SK-N-SH (cell line): ENCODE measurements around the gene MUS81. TPM values are rescaled to one million over a fixed set of nuclear protein-coding genes. Genes with fewer than 3 reads are reported as not detected.

Experiments used
- CTCF ChIA-PET: fragments of 300-600, 350-600 bp; formaldehyde crosslinking; extraction: SDS; loops from one replicate; lab custom pipeline; 2021; lab: Yijun Ruan, JAX
- POLR2A ChIA-PET: fragments of 350-600 bp; sonication (Branson Sonifier 250); formaldehyde crosslinking; extraction: SDS; loops from one replicate; lab custom pipeline; 2020; ENCODE audit warnings: antibody characterized with exemption, inconsistent platforms; lab: Yijun Ruan, JAX
- DNase-seq: peaks from one replicate; pipeline ENCODE4 v3.0.0; 2012
- H2AFZ ChIP-seq: fragments of 200-600 bp; sonication (generic); 2 replicates; pipeline ENCODE4 v1.8.1; 2016; ENCODE audit warnings: antibody characterized with exemption, mild to moderate bottlenecking, low read depth
- H3F3A ChIP-seq: fragments of 200-600 bp; sonication (generic); replicated peaks from 2 replicates; pipeline ENCODE3; 2016; ENCODE audit warnings: antibody characterized with exemption, mild to moderate bottlenecking; ENCODE audit not compliant: insufficient read depth
- H3K27ac ChIP-seq, 2 experiments: fragments of 200-500 bp in 1 of 2; fragments of 200-600 bp in 1 of 2; sonication (Bioruptor generic) in 1 of 2; sonication (generic), shearing (Covaris generic) in 1 of 2; 2 replicates each; pipeline versions ENCODE4 v1.5.1 to v1.6.1; 2014 to 2016; ENCODE audit warnings: low read depth in 2 of 2, inconsistent platforms in 1 of 2, low read length in 1 of 2, mild to moderate bottlenecking in 1 of 2, mixed read lengths in 1 of 2
- H3K27me3 ChIP-seq: fragments of 200-600 bp; sonication (generic), shearing (Covaris generic); 2 replicates; pipeline ENCODE4 v1.6.1; 2016; ENCODE audit warnings: mixed run types; ENCODE audit not compliant: insufficient read depth
- H3K36me3 ChIP-seq, 2 experiments: fragments of 200-500 bp in 1 of 2; fragments of 200-600 bp in 1 of 2; sonication (Bioruptor generic) in 1 of 2; sonication (generic) in 1 of 2; replicated peaks in 1 of 2; 2 replicates each; pipeline versions ENCODE3 to v1.5.1; 2014 to 2016; ENCODE audit warnings: low read length in 1 of 2, mild to moderate bottlenecking in 1 of 2; ENCODE audit not compliant: insufficient read depth in 2 of 2, control insufficient read depth in 1 of 2
- H3K4me1 ChIP-seq, 2 experiments: fragments of 200-500 bp in 1 of 2; fragments of 200-600 bp in 1 of 2; sonication (Bioruptor generic) in 1 of 2; sonication (generic), shearing (Covaris generic) in 1 of 2; 2 replicates each; pipeline versions ENCODE4 v1.5.1 to v1.6.1; 2014 to 2016; ENCODE audit warnings: low read depth in 1 of 2, low read length in 1 of 2, mixed run types in 1 of 2; ENCODE audit not compliant: insufficient read depth in 2 of 2, control insufficient read depth in 1 of 2
- H3K4me2 ChIP-seq: fragments of 200-600 bp; sonication (generic), shearing (Covaris generic); 2 replicates; pipeline ENCODE4 v1.6.1; 2017; ENCODE audit warnings: mixed run types
- H3K4me3 ChIP-seq, 2 experiments: fragments of 200-500 bp in 1 of 2; fragments of 200-600 bp in 1 of 2; sonication (Bioruptor generic) in 1 of 2; sonication (generic), shearing (Covaris generic) in 1 of 2; 2 replicates each; pipeline versions ENCODE4 v1.5.1 to v1.8.1; 2014 to 2016; ENCODE audit warnings: low read depth in 2 of 2, inconsistent platforms in 1 of 2, low read length in 1 of 2, mild to moderate bottlenecking in 1 of 2, mixed read lengths in 1 of 2, moderate library complexity in 1 of 2
- H3K79me2 ChIP-seq: fragments of 200-600 bp; sonication (generic); 2 replicates; pipeline ENCODE4 v1.8.1; 2017; ENCODE audit warnings: mild to moderate bottlenecking; ENCODE audit not compliant: insufficient read depth
- H3K9ac ChIP-seq: fragments of 200-600 bp; sonication (generic); 2 replicates; pipeline ENCODE4 v1.6.1; 2017; ENCODE audit warnings: mixed run types
- H3K9me2 ChIP-seq: fragments of 200-600 bp; sonication (generic); 2 replicates; pipeline ENCODE4 v1.6.1; 2017; ENCODE audit warnings: mixed run types
- H3K9me3 ChIP-seq: fragments of 200-600 bp; sonication (generic); 2 replicates; pipeline ENCODE4 v1.6.1; 2017; ENCODE audit warnings: mixed run types, mild to moderate bottlenecking, moderate library complexity
- H4K20me1 ChIP-seq: fragments of 200-600 bp; sonication (generic); 2 replicates; pipeline ENCODE4 v1.6.1; 2017; ENCODE audit warnings: mild to moderate bottlenecking, mixed run types; ENCODE audit not compliant: insufficient read depth
- FOXJ3 ChIP-seq: sonication (generic); formaldehyde crosslinking; IDR thresholded peaks from 2 replicates; pipeline ENCODE4 v1.5.1; 2020; ENCODE audit warnings: mild to moderate bottlenecking, missing genetic modification reagents
- MEF2A ChIP-seq: IDR thresholded peaks from 2 replicates; pipeline ENCODE4 v1.4.0; 2012; ENCODE audit warnings: low read depth, borderline replicate concordance
- NRF1 ChIP-seq: IDR thresholded peaks from 2 replicates; pipeline ENCODE4 v1.6.1; 2012; ENCODE audit warnings: low read depth, mild to moderate bottlenecking, low read length
- RCOR1 ChIP-seq: fragments of 150-350 bp; IDR thresholded peaks from 2 replicates; pipeline ENCODE4 v1.6.1; 2017; ENCODE audit warnings: antibody characterized with exemption, low read length
- SMC3 ChIP-seq: IDR thresholded peaks from 2 replicates; pipeline ENCODE4 v1.6.1; 2012; ENCODE audit warnings: low read depth, low read length, improper control_type of control experiment
- TEAD4 ChIP-seq: IDR thresholded peaks from 2 replicates; pipeline ENCODE4 v1.4.0; 2012; ENCODE audit warnings: mild to moderate bottlenecking, borderline replicate concordance; ENCODE audit not compliant: insufficient read depth
- WGBS: methylation state at CpG from one replicate; pipeline ENCODE4 v1.1.6; 2017; ENCODE audit warnings: low lambda C conversion rate; 5-methylcytosine and 5-hydroxymethylcytosine counted together
- polyA plus RNA-seq, 3 experiments: library from polyadenylated mRNA; depleted of rRNA; stranded (reverse); fragments of >200 nt; gene quantifications; 2 replicates each; pipeline ENCODE4 v1.2.3, GENCODE V29; 2012
- TF ChIP-seq, protein P1 (sequence below): IDR thresholded peaks from 2 replicates; pipeline ENCODE4 v1.4.0; 2012; ENCODE audit warnings: low read depth
- TF ChIP-seq, protein P2 (sequence below): IDR thresholded peaks from 2 replicates; pipeline ENCODE4 v1.6.1; 2012; ENCODE audit warnings: mild to moderate bottlenecking, low read depth, low read length, moderate library complexity
- TF ChIP-seq, protein P3 (sequence below): IDR thresholded peaks from 2 replicates; pipeline ENCODE4; 2012
- TF ChIP-seq, protein P4 (sequence below): fragments of 150-350 bp; IDR thresholded peaks from 2 replicates; pipeline ENCODE4 v1.6.1; 2016; ENCODE audit warnings: mild to moderate bottlenecking, low read depth, low read length
- TF ChIP-seq, protein P5 (sequence below): IDR thresholded peaks from 2 replicates; pipeline ENCODE4 v1.4.0; 2012; ENCODE audit warnings: low read depth, borderline replicate concordance

The MUS81 gene
- polyA plus RNA-seq, 1 of the 3 experiments (the other 2 are of a cell fraction) = 58.2 TPM

DNA sequence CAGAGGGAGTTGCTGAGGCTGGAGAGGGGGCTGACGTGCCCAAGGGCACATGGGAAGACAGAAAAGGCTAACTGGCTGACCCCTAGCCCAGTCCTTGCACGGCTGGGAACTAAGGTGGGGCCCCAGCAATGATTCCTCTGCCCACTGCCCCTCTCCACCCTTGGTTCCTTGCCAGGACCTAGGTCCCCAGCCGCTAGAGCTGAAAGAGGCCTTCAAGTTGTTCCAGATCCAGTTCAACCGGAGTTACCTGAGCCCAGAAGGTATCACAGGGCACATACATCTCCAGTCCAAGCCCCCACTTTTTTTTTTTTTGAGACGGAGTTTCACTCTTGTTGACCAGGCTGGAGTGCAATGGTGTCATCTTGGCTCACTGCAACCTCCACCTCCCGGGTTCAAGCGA is 19.8 kb downstream of the MUS81 start:
- Histone ChIP-seq H3K9me3 (no peaks in the 10 kb centered on the region), H3K36me3 (peaks cover 13 to 26% of the 10 kb centered on the region in 2 experiments), H3K79me2 (peaks cover 9% of the 10 kb centered on the region; the same call in 1 of the 2 replicates), H3F3A (peaks cover 4% of the 10 kb centered on the region), H4K20me1 (no peaks in the 10 kb centered on the region), H2AFZ (no peak overlapping the region), H3K9me2 (no peaks in the 10 kb centered on the region), H3K4me1 (peaks cover 0 to 8% of the 10 kb centered on the region in 2 experiments; a peak in 1 of 4 replicates), H3K4me2 (no peak overlapping the region), H3K27me3 (no peaks in the 10 kb centered on the region), H3K4me3 (no peak overlapping the region), H3K27ac (no peak overlapping the region), H3K9ac (no peak overlapping the region)
- WGBS = 97% methylated on average over 5 of the region's 7 CpGs
- POLR2A ChIA-PET = interaction anchor here (1.3 to 2.0 kb wide), 3 partner anchors 8 to 20 kb away, joined by 3 to 6 read pairs (median 5); partner anchors contain the start of genes CCDC85B and MUS81
- CTCF ChIA-PET = interaction anchor here (0.8 to 15.2 kb wide), 4 partner anchors 8 to 1509 kb away, joined by 3 to 374 read pairs (median 142); partner anchors contain the start of genes CFL1, EFEMP2, FIBP and MUS81
- no peak for DNase-seq
- TF ChIP-seq, protein P1, sequence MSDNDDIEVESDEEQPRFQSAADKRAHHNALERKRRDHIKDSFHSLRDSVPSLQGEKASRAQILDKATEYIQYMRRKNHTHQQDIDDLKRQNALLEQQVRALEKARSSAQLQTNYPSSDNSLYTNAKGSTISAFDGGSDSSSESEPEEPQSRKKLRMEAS = no peak
- TF ChIP-seq FOXJ3 (CRISPR knock-in tag) = no peak
- TF ChIP-seq NRF1 = no peak
- TF ChIP-seq, protein P2, sequence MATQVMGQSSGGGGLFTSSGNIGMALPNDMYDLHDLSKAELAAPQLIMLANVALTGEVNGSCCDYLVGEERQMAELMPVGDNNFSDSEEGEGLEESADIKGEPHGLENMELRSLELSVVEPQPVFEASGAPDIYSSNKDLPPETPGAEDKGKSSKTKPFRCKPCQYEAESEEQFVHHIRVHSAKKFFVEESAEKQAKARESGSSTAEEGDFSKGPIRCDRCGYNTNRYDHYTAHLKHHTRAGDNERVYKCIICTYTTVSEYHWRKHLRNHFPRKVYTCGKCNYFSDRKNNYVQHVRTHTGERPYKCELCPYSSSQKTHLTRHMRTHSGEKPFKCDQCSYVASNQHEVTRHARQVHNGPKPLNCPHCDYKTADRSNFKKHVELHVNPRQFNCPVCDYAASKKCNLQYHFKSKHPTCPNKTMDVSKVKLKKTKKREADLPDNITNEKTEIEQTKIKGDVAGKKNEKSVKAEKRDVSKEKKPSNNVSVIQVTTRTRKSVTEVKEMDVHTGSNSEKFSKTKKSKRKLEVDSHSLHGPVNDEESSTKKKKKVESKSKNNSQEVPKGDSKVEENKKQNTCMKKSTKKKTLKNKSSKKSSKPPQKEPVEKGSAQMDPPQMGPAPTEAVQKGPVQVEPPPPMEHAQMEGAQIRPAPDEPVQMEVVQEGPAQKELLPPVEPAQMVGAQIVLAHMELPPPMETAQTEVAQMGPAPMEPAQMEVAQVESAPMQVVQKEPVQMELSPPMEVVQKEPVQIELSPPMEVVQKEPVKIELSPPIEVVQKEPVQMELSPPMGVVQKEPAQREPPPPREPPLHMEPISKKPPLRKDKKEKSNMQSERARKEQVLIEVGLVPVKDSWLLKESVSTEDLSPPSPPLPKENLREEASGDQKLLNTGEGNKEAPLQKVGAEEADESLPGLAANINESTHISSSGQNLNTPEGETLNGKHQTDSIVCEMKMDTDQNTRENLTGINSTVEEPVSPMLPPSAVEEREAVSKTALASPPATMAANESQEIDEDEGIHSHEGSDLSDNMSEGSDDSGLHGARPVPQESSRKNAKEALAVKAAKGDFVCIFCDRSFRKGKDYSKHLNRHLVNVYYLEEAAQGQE = no peak
- no peak for TF ChIP-seq MEF2A
- no peak for TF ChIP-seq SMC3

DNA sequence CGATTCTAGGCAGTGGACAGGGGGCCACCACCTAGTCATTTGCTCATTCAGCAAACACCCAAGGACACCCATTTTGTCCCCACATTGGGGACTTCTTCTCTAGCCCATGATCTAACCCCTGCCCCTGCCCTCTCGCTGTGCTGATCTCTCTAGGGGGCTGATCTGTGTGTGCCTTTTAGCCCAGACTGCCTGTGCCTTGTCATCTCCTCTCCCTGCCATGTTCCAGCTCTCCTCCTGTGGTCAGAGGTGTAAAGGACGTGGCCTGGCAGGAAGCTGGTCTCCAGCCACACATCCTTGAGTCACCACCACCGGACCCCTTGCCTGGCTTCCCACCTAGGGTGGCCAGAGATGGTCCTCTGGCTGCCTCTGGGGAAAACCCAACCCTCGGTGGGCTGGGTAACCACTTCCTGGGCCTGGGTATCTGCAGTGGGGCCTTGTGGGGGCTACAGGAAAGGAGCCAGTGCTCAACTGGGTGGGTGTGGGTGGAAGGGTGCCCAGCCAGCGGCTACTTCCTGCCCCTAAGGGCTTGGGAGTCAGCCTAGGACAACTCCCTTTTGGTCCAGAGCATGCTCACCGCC is 20.7 kb downstream of the MUS81 start:
- no peak overlapping the region for H3K4me3 ChIP-seq
- H3K4me1 ChIP-seq = peaks cover 0 to 8% of the 10 kb centered on the region in 2 experiments; a peak in 1 of 4 replicates
- no peak overlapping the region for H3K4me2 ChIP-seq
- ChIA-PET CTCF (interaction anchor here (1.5 to 15.2 kb wide), 3 partner anchors 9 to 107 kb away, joined by 4 to 374 read pairs (median 261); partner anchors contain the start of genes CCDC85B, CFL1, EFEMP2 and MUS81), POLR2A (interaction anchor here (1.3 kb wide), 1 partner anchor 9 kb away, joined by 3 read pairs; no protein-coding TSS in a partner anchor)
- H3K79me2 ChIP-seq = peaks cover 18% of the 10 kb centered on the region; the same call in 1 of the 2 replicates
- H3K9me3 ChIP-seq = no peaks in the 10 kb centered on the region
- no peak overlapping the region for H3K9ac ChIP-seq
- no peak overlapping the region for H2AFZ ChIP-seq
- WGBS = 100% methylated on average over 2 of the region's 7 CpGs
- no peaks in the 10 kb centered on the region for H3K27me3 ChIP-seq
- no peak overlapping the region for H3K27ac ChIP-seq
- no peaks in the 10 kb centered on the region for H4K20me1 ChIP-seq
- H3F3A ChIP-seq = peaks cover 7% of the 10 kb centered on the region
- peaks cover 18 to 35% of the 10 kb centered on the region in 2 experiments for H3K36me3 ChIP-seq
- no peak for DNase-seq
- no peaks in the 10 kb centered on the region for H3K9me2 ChIP-seq
- no peak for TF ChIP-seq MEF2A
- no peak for TF ChIP-seq TEAD4
- TF ChIP-seq, protein P3, sequence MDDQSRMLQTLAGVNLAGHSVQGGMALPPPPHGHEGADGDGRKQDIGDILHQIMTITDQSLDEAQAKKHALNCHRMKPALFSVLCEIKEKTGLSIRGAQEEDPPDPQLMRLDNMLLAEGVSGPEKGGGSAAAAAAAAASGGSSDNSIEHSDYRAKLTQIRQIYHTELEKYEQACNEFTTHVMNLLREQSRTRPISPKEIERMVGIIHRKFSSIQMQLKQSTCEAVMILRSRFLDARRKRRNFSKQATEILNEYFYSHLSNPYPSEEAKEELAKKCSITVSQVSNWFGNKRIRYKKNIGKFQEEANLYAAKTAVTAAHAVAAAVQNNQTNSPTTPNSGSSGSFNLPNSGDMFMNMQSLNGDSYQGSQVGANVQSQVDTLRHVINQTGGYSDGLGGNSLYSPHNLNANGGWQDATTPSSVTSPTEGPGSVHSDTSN = no peak
- TF ChIP-seq, protein P4, sequence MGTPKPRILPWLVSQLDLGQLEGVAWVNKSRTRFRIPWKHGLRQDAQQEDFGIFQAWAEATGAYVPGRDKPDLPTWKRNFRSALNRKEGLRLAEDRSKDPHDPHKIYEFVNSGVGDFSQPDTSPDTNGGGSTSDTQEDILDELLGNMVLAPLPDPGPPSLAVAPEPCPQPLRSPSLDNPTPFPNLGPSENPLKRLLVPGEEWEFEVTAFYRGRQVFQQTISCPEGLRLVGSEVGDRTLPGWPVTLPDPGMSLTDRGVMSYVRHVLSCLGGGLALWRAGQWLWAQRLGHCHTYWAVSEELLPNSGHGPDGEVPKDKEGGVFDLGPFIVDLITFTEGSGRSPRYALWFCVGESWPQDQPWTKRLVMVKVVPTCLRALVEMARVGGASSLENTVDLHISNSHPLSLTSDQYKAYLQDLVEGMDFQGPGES = no peak
- TF ChIP-seq FOXJ3 (CRISPR knock-in tag) = no peak
- TF ChIP-seq, protein P2 = no peak
- TF ChIP-seq, protein P5, sequence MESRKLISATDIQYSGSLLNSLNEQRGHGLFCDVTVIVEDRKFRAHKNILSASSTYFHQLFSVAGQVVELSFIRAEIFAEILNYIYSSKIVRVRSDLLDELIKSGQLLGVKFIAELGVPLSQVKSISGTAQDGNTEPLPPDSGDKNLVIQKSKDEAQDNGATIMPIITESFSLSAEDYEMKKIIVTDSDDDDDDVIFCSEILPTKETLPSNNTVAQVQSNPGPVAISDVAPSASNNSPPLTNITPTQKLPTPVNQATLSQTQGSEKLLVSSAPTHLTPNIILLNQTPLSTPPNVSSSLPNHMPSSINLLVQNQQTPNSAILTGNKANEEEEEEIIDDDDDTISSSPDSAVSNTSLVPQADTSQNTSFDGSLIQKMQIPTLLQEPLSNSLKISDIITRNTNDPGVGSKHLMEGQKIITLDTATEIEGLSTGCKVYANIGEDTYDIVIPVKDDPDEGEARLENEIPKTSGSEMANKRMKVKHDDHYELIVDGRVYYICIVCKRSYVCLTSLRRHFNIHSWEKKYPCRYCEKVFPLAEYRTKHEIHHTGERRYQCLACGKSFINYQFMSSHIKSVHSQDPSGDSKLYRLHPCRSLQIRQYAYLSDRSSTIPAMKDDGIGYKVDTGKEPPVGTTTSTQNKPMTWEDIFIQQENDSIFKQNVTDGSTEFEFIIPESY = no peak
- no peak for TF ChIP-seq RCOR1
